GM19099 (cell line): Measurements from ENCODE around the gene OR52E8.

Experiments used
- POLR2A ChIP-seq: IDR thresholded peaks from 3 replicates; pipeline ENCODE4 v1.6.1; 2011; ENCODE audit warnings: low read depth; ENCODE audit not compliant: insufficient read length; ENCODE audit errors: extremely low read depth

The OR52E8 gene

GRCh38 chr11:5857590-5857989, at the start of gene OR52E8:
Gene OR52E8 (minus strand): TSS chr11:5857690. CDS start chr11:5857690, 0 bp downstream.
- TF ChIP-seq POLR2A: no peak

- no peak for TF ChIP-seq POLR2A
Observed at GRCh38 chr11:5899534-5899933, 42.0 kb upstream of the OR52E8 start.

- no peak for TF ChIP-seq POLR2A
Observed at GRCh38 chr11:5892908-5893307, 35.4 kb upstream of the OR52E8 start, which contains the start of gene OR52E5. Gene OR52E5 (plus strand): TSS chr11:5893208. CDS start chr11:5900777, 7,569 bp downstream.

DNA sequence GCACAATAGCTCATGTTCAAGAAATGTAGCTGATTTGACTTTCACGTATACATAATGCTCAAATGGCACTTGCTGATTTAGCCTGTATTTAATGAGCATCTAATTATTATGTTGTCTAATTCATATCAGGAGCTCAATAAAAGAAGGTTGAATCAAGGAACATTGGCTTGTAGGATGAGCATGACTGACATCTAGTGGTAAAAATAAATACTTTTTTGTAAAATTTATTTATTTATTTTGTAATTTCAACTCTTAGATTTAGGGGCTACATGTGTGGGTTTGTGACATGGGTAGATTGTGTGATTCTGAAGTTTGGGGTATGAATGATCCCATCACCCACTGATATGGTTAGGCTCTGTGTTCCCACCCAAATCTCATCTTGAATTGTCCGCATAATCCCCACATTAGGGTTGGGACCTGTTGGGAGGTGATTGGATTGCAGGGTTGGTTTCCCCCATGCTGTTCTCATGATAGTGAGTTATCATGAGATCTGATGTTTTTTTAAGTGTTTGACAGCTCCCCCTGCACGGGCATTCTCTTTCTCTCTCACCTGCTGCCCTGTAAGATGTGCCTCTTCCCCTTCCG, 33.8 kb upstream of the OR52E8 start:
- TF ChIP-seq POLR2A: no peak

- no peak for TF ChIP-seq POLR2A
Observed at GRCh38 chr11:5887661-5888060, 30.2 kb upstream of the OR52E8 start.

- TF ChIP-seq POLR2A: no peak
Observed at GRCh38 chr11:5887172-5887571, 29.7 kb upstream of the OR52E8 start.

DNA sequence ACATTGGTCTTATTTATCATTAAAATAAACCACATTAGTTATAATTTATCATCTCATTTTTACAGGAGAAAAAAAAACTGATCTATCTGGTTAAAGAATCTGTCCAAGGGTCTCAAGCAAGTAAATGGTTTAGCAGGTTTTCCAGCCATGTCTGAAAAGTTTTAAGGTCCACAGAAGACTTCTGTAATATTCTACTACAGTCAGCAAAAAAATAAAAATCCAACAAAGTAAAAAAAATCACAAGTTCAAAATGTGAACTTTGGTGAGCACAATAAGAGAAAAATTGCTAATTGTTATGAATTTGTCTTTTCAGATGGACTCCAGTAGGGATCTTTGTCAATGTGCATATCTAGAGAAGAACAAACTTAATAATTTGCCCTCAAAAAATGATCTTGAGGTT, 24.3 kb upstream of the OR52E8 start:
- TF ChIP-seq POLR2A: no peak

- no peak for TF ChIP-seq POLR2A
Observed at GRCh38 chr11:5880329-5880728, 22.8 kb upstream of the OR52E8 start, which contains the start of gene OR52E4. Gene OR52E4 (plus strand): TSS chr11:5880629. CDS start chr11:5884293, 3,664 bp downstream.

DNA sequence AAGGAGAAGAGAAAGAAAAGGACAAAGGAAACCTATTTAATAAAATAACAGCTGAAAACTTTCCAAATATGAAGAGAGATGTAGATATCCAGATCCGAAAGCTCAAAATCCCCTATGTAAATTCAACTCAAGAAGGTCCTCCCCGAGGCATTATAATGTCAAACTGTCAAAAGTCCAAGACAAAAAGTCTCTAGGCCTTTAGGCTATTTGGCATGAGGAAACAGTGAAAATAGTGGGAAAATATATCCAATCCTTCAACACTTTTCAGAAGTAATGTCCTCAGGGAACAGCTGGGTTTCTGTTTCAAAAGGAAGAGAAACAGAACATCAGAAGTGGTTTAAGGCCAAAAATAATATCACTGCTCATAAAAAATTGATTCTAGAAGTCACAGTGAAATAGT, 21.1 kb upstream of the OR52E8 start:
- no peak for TF ChIP-seq POLR2A

DNA sequence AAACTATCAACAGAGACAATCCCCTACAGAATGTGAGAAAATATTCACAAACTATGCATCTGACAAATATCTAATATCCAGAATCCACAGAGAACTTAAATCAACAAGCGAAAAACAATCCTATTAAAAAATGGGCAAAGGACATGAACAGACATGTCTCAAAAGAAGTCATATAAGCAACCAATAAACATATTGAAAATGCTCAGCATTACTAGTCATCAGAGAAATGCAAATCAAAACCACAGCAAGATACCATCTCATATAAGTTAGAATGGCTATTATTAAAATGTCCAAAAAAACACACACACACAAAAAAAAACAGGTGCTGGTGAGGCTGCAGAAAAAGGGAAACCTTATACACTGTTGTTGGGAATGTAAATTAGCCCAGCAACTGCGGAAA, 8.3 kb upstream of the OR52E8 start:
- no peak for TF ChIP-seq POLR2A

DNA sequence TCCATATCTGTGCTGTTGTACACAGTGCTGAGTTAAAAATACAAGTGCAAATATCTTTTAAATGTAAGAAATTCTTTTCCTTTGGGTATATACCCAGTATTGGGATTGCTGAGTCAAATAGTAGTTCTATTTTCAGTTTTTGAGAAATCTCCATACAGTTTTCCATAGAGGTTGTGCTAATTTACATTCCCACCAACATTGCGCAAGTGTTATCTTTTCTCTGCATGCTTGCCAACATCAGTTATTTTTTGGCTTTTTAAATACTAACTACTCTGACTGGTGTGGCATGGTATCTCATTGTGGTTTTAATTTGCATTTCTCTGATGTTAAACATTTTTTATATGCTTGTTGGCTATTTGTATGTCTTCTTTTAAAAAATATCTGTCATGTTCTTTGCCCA, 6.5 kb downstream of the OR52E8 start:
- no peak for TF ChIP-seq POLR2A

DNA sequence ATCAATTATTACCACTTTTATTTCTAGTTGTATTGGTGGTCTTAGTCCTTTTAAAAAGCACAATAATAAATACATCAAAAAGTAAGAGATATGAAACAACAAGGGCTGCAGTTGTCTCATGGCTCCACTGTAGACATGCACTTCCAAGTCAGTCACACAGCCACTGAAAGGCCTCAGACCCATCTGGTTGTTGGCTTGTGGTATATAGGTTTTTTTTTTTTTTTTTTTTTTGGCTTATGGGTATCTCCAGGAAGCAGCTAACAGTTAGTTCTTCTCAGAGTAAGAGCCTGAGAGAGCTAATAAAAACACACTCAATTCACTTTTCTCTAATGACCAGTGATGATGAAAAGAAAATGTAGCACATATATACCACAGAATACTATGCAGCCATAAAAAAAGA, 9.8 kb downstream of the OR52E8 start:
- no peak for TF ChIP-seq POLR2A

DNA sequence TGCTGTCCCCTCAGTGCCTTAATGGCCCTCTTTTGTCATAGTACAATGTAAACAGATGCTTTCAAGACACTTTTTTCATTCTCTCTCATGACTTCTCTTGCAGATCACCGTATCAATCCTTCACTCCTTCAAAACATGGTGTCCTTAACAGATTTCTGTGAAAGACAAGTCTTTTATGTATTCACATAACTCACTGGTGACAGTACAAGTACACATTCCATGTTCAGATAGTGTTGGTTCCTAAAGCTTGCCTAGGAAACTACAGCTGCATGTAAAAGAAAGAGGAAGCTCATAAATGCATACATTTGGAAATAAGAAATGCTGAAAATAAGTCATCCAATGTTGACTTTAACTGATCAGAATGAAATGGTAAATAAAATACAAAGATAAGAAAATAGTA, 10.8 kb downstream of the OR52E8 start:
- no peak for TF ChIP-seq POLR2A

GRCh38 chr11:5841797-5842196, 15.7 kb downstream of the OR52E8 start, which contains the start of gene OR52E6:
Gene OR52E6 (minus strand): TSS chr11:5841897. CDS start chr11:5841897, 0 bp downstream.
- no peak for TF ChIP-seq POLR2A

DNA sequence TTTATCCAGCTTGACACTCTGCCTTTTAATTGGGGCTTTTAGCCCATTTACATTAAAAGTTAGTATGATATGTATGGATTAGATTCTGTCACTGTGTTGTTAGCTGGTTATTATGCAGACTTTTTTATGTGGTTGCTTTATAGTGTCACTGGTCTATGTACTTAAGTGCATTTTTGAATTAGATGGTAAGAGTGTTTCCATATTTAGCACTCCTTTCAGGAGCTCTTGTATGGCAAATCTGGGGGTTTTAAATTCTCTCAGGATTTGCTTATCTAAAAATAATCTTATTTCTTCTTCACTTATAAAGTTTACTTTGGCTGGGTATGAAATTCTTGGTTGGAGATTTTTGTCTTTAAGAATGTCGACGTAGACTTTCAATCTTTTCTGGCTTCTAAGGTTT, 19.8 kb downstream of the OR52E8 start:
- TF ChIP-seq POLR2A: no peak

GRCh38 chr11:5833446-5833845, 24.0 kb downstream of the OR52E8 start:
- no peak for TF ChIP-seq POLR2A
